Gastroesophageal sphincter (tissue), 3 donors: ENCODE measurements around the gene GYS1.

Experiments used
- POLR2A ChIP-seq, 2 donors: fragments of 450-650 bp; IDR thresholded peaks; one replicate each; pipeline ENCODE4 v1.6.1; 2017; ENCODE audit warnings: antibody characterized with exemption in 2 of 2, mild to moderate bottlenecking in 2 of 2, moderate library complexity in 1 of 2
- TF ChIP-seq, protein P1 (sequence below), 4 experiments: fragments of 200-600 bp in 2 of 4; fragments of 450-650 bp in 2 of 4; sonication (generic) in 1 of 4; IDR thresholded peaks; one replicate each; pipeline ENCODE4 v1.5.1; 2017 to 2019; ENCODE audit warnings: antibody characterized with exemption in 4 of 4, mild to moderate bottlenecking in 2 of 4, moderate library complexity in 2 of 4

DNA sequence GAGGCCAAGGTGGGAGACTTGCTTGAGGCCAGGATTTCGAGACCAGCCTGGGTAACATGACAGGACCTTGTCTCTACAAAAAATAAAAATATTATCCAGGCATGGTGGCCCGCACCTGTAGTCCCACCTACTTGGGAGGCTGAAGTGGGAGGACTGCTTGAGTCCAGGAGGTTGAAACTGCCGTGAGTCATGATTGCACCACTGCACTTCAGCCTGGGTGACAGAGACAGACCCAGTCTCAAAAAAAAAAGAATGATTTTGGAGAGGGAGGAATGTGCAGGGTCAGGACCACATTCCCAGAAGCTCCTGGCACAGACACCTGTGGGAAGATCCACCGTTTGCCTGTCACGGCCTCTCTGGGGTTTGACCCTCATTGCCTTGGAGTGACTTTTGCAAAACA lies 47.7 kb downstream of the GYS1 start:
- TF ChIP-seq, protein P1, sequence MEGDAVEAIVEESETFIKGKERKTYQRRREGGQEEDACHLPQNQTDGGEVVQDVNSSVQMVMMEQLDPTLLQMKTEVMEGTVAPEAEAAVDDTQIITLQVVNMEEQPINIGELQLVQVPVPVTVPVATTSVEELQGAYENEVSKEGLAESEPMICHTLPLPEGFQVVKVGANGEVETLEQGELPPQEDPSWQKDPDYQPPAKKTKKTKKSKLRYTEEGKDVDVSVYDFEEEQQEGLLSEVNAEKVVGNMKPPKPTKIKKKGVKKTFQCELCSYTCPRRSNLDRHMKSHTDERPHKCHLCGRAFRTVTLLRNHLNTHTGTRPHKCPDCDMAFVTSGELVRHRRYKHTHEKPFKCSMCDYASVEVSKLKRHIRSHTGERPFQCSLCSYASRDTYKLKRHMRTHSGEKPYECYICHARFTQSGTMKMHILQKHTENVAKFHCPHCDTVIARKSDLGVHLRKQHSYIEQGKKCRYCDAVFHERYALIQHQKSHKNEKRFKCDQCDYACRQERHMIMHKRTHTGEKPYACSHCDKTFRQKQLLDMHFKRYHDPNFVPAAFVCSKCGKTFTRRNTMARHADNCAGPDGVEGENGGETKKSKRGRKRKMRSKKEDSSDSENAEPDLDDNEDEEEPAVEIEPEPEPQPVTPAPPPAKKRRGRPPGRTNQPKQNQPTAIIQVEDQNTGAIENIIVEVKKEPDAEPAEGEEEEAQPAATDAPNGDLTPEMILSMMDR (IDR thresholded peaks at IDR 0.05) = no peak
- no peak for TF ChIP-seq POLR2A (IDR thresholded peaks at IDR 0.05)
